HepG2 (cell line): Measurements from ENCODE around the gene CBL. TPM values are rescaled to one million over a fixed set of nuclear protein-coding genes. Genes with fewer than 3 reads are reported as not detected.
A peak's percentile ranks its signal among the peaks of the same experiment; 100 is the strongest.

Source experiments
- ATAC-seq: fragments of 200-7000 bp; cut with Tn5 transposase; 3 replicates; pipeline ENCODE4 v1.9.1; 2020; ENCODE audit warnings: mild to moderate bottlenecking, moderate library complexity
- BruUV-seq: library from RNA; stranded (reverse); fragments of 400-500 nt; replicated peaks from 2 replicates; lab custom pipeline; 2021; lab: Mats Ljungman, UMichigan
- CTCF ChIA-PET: fragments of 300-600 bp; formaldehyde crosslinking; extraction: SDS; loops from one replicate; lab custom pipeline; 2021; ENCODE audit warnings: low total read pairs, inconsistent platforms, low intra/inter-chr PET ratio; lab: Yijun Ruan, JAX
- POLR2A ChIA-PET: fragments of 350-600 bp; sonication (Branson Sonifier 250); formaldehyde crosslinking; loops from one replicate; lab custom pipeline; 2020; ENCODE audit warnings: antibody characterized with exemption, inconsistent platforms; lab: Yijun Ruan, JAX
- DNase-seq: peaks from one replicate; pipeline ENCODE4 v3.0.0-alpha.2; 2015; ENCODE audit warnings: low spot score
- FAIRE-seq: peaks from 3 replicates; lab custom pipeline; 2011; peaks lifted over from hg19 to GRCh38; lab: Jason Lieb, UNC
- H2AFZ ChIP-seq: one replicate; pipeline ENCODE4 v1.6.1; 2011; ENCODE audit warnings: low read length, inconsistent platforms
- H3K27ac ChIP-seq: fragments of 300-600 bp; 3 replicates; pipeline ENCODE4 v1.8.0; 2011; ENCODE audit warnings: mixed run types, mild to moderate bottlenecking, mixed read lengths, low read length, inconsistent platforms; ENCODE audit not compliant: insufficient read depth; ENCODE audit errors: extremely low read length
- H3K27me3 ChIP-seq, 2 experiments: fragments of 200-600 bp in 1 of 2; 2 replicates in 1 of 2; 3 replicates in 1 of 2; pipeline versions ENCODE4 v1.6.0 to v1.8.0; 2011; ENCODE audit warnings: low read length in 2 of 2, mild to moderate bottlenecking in 2 of 2, moderate library complexity in 2 of 2, inconsistent platforms in 1 of 2; ENCODE audit not compliant: insufficient read depth in 2 of 2, control insufficient read depth in 1 of 2
- H3K36me3 ChIP-seq, 2 experiments: fragments of 200-600 bp in 1 of 2; replicated peaks in 1 of 2; 2 replicates in 1 of 2; 3 replicates in 1 of 2; pipeline versions ENCODE4 v1.5.1 to v1.8.0; 2011; ENCODE audit warnings: low read length in 2 of 2, inconsistent platforms in 1 of 2; ENCODE audit not compliant: insufficient read depth in 2 of 2, control insufficient read depth in 1 of 2
- H3K4me1 ChIP-seq: 2 replicates; pipeline ENCODE4 v1.5.1; 2012; ENCODE audit warnings: low read length, inconsistent platforms; ENCODE audit not compliant: insufficient read depth
- H3K4me2 ChIP-seq: 2 replicates; pipeline ENCODE4 v1.6.0; 2011; ENCODE audit warnings: low read depth, low read length, inconsistent platforms
- H3K4me3 ChIP-seq, 3 experiments: fragments of 200-600 bp in 1 of 3; sonication (generic), shearing (Covaris generic) in 1 of 3; replicated peaks in 1 of 3; 2 replicates each; pipeline ENCODE4 v1.5.1; 2011 to 2016; ENCODE audit warnings: low read length in 3 of 3, inconsistent platforms in 2 of 3, low read depth in 2 of 3, mild to moderate bottlenecking in 2 of 3, control low read depth in 1 of 3, mixed read lengths in 1 of 3; ENCODE audit not compliant: insufficient read depth in 1 of 3
- H3K79me2 ChIP-seq: one replicate; pipeline ENCODE4 v1.6.1; 2011; ENCODE audit warnings: low read length, inconsistent platforms; ENCODE audit not compliant: insufficient read depth
- H3K9ac ChIP-seq: 2 replicates; pipeline ENCODE4 v1.6.0; 2011; ENCODE audit warnings: mild to moderate bottlenecking, low read depth, low read length, inconsistent platforms; ENCODE audit not compliant: insufficient read depth
- H3K9me3 ChIP-seq: 2 replicates; pipeline ENCODE4 v1.5.1; 2012; ENCODE audit warnings: mild to moderate bottlenecking, low read length
- H4K20me1 ChIP-seq: 2 replicates; pipeline ENCODE4 v1.6.0; 2011; ENCODE audit warnings: inconsistent platforms, mild to moderate bottlenecking, low read length, moderate library complexity; ENCODE audit not compliant: insufficient read depth
- CHCHD3 ChIP-seq: sonication (generic); formaldehyde crosslinking; IDR thresholded peaks from 2 replicates; pipeline ENCODE4 v1.8.0; 2022; ENCODE audit warnings: mild to moderate bottlenecking, missing genetic modification reagents, moderate library complexity
- HNRNPL ChIP-seq: fragments of 200-400 bp; formaldehyde crosslinking; IDR thresholded peaks from 2 replicates; pipeline ENCODE4 v1.6.1; 2017; ENCODE audit warnings: mild to moderate bottlenecking, low read depth, low read length
- NPAS2 ChIP-seq: sonication (generic); formaldehyde crosslinking; IDR thresholded peaks from 2 replicates; pipeline ENCODE4 v1.8.0; 2022; ENCODE audit warnings: mild to moderate bottlenecking, missing genetic modification reagents, borderline replicate concordance
- PATZ1 ChIP-seq: sonication (generic); formaldehyde crosslinking; IDR thresholded peaks from 2 replicates; pipeline ENCODE4 v1.4.0; 2020; ENCODE audit warnings: missing genetic modification reagents
- TARDBP ChIP-seq: sonication (generic); formaldehyde crosslinking; IDR thresholded peaks from 2 replicates; pipeline ENCODE4 v1.8.0; 2022; ENCODE audit warnings: mild to moderate bottlenecking, missing genetic modification reagents
- TFAP4 ChIP-seq: sonication (generic); IDR thresholded peaks from 2 replicates; pipeline ENCODE4 v1.6.1; 2016; ENCODE audit warnings: low read depth, borderline replicate concordance
- ZFP41 ChIP-seq: sonication (generic); formaldehyde crosslinking; IDR thresholded peaks from 2 replicates; pipeline ENCODE4 v1.4.0; 2020; ENCODE audit warnings: mild to moderate bottlenecking, missing genetic modification reagents, borderline replicate concordance
- ZNF142 ChIP-seq: sonication (generic); formaldehyde crosslinking; IDR thresholded peaks from 2 replicates; pipeline ENCODE4 v1.4.0; 2020; ENCODE audit warnings: missing genetic modification reagents
- ZNF670 ChIP-seq: sonication (generic); formaldehyde crosslinking; IDR thresholded peaks from 2 replicates; pipeline ENCODE4 v1.8.0; 2022; ENCODE audit warnings: mild to moderate bottlenecking, missing genetic modification reagents, borderline replicate concordance
- ZSCAN25 ChIP-seq: sonication (generic); formaldehyde crosslinking; IDR thresholded peaks from 2 replicates; pipeline ENCODE4 v1.8.0; 2022; ENCODE audit warnings: mild to moderate bottlenecking, missing genetic modification reagents
- WGBS: methylation state at CpG from one replicate; pipeline ENCODE4 v1.1.6; 2017; ENCODE audit warnings: low lambda C conversion rate; 5-methylcytosine and 5-hydroxymethylcytosine counted together
- in situ Hi-C: cut with HindIII; loops from 2 replicates; pipeline ENCODE4 v1.10.0; 2017; ENCODE audit warnings: low pct_unique_long_range_greater_than_20kb; ENCODE audit not compliant: extremely low pct_ligation_motif_present
- intact Hi-C: fragments of 100-400 bp; cut with micrococcal nuclease; formaldehyde crosslinking; loops from one replicate; pipeline ENCODE4 v1.10.0; 2022; ENCODE audit not compliant: unreplicated experiment
- polyA plus RNA-seq, 8 experiments: library from polyadenylated mRNA; depleted of rRNA in 3 of 8; stranded (reverse) in 7 of 8; unstranded in 1 of 8; fragments of >200 nt; fragmentation: Illumina TruSeq in 4 of 8; extraction: Trizol in 4 of 8; gene quantifications; 2 replicates each; pipeline versions ENCODE4 v1.2.1 to v1.2.3, GENCODE V29; 2011 to 2016; ENCODE audit warnings: low read depth in 4 of 8, missing spikeins in 1 of 8, mixed read lengths in 1 of 8; ENCODE audit not compliant: insufficient read depth in 1 of 8
- total RNA-seq, 5 experiments: library from RNA; depleted of rRNA; stranded (reverse); fragments of >200 nt; fragmentation: Illumina TruSeq; extraction: Trizol; gene quantifications; 2 replicates each; pipeline ENCODE4 v1.2.3, GENCODE V29; 2016; ENCODE audit warnings: low read depth in 1 of 5

CBL gene
- total and polyA plus RNA-seq, 2 of the 13 experiments (the other 11 are each of a cell fraction or from before 2014, with no cell fraction given): 6.6 to 7.4 TPM

- TF ChIP-seq TFAP4 (no peak), ZSCAN25 (CRISPR knock-in tag) (no peak), CHCHD3 (CRISPR knock-in tag) (no peak), ZNF670 (no peak), NPAS2 (CRISPR knock-in tag) (no peak)
Measured at GRCh38 chr11:119315131-119316015, 109.2 kb downstream of the CBL start (continued).

- Histone ChIP-seq H4K20me1 (no peaks in the 10 kb centered on the region), H3K4me3 (peak overlapping the region; percentile 63 to 77 (median 76)), H3K79me2 (no peaks in the 10 kb centered on the region), H3K36me3 (no peaks in the 10 kb centered on the region), H3K4me1 (peaks cover 50% of the 10 kb centered on the region), H3K4me2 (peak overlapping the region; percentile 88), H3K27me3 (peaks cover 0 to 9% of the 10 kb centered on the region in 2 experiments; a peak in 1 of 5 replicates), H2AFZ (no peak overlapping the region), H3K27ac (no peak overlapping the region), H3K9ac (peak overlapping the region; percentile 66; the same call in 1 of the 2 replicates), H3K9me3 (no peaks in the 10 kb centered on the region)
- intact Hi-C loops (no loop called here), in situ Hi-C loops (no loop called here)
- DNase-seq (no peak), FAIRE-seq (no peak), ATAC-seq (no peak)
- TSS peak; percentile 75 for BruUV-seq
- 30% methylated on average over 20 of the region's 46 CpGs for WGBS
- POLR2A ChIA-PET: interaction anchor here (0.8 to 3.0 kb wide), 11 partner anchors 8 to 231 kb away, joined by 3 to 14 read pairs (median 4); partner anchors contain the start of genes HMBS and RNF26
- CTCF ChIA-PET: no interaction called here
- TF ChIP-seq TARDBP (CRISPR knock-in tag) (no peak), PATZ1 (CRISPR knock-in tag) (peak; percentile 27; the same call in 1 of the 2 replicates), ZNF142 (no peak), ZFP41 (CRISPR knock-in tag) (no peak), HNRNPL (no peak)
Measured at GRCh38 chr11:119316016-119316728, 110.0 kb downstream of the CBL start.
